Renal cortex interstitium (tissue), 11 donors: ENCODE results near the gene MCC. TPM values are rescaled to one million over a fixed set of nuclear protein-coding genes. Genes with fewer than 3 reads are reported as not detected.

Experiments used
- DNase-seq, 11 donors: peaks; one replicate each; pipeline ENCODE4 v3.0.0-alpha.2; 2013; ENCODE audit warnings: low read depth in 9 of 11, low spot score in 4 of 11; ENCODE audit errors: extremely low read depth in 1 of 11
- polyA plus RNA-seq, 3 donors: library from polyadenylated mRNA; unstranded; fragments of 120-200 nt; gene quantifications; one replicate each; pipeline ENCODE4 v1.2.1, GENCODE V29; 2013; ENCODE audit not compliant: insufficient read length in 3 of 3

MCC gene
- polyA plus RNA-seq, 3 donors: 28.4 to 32.1 (median 29.9) TPM

- no peak for DNase-seq
Measured at GRCh38 chr5:113162208-113162607, 326.0 kb downstream of the MCC start.

- no peak for DNase-seq
Measured at GRCh38 chr5:113161806-113162205, 326.4 kb downstream of the MCC start.

GRCh38 chr5:113157886-113158285, 330.4 kb downstream of the MCC start:
- no peak for DNase-seq

- no peak for DNase-seq
Measured at GRCh38 chr5:113156271-113156877, 331.9 kb downstream of the MCC start.

GRCh38 chr5:113153512-113154097, 334.6 kb downstream of the MCC start:
- DNase-seq: no peak

GRCh38 chr5:113152380-113152740, 335.9 kb downstream of the MCC start:
- DNase-seq: no peak

GRCh38 chr5:113151641-113152379, 336.4 kb downstream of the MCC start:
- DNase-seq: no peak

- no peak for DNase-seq
Measured at GRCh38 chr5:113150821-113151220, 337.4 kb downstream of the MCC start.

- DNase-seq: no peak
Measured at GRCh38 chr5:113150221-113150620, 338.0 kb downstream of the MCC start.

GRCh38 chr5:113147537-113147936, 340.7 kb downstream of the MCC start:
- no peak for DNase-seq

GRCh38 chr5:113147101-113147508, 341.1 kb downstream of the MCC start:
- DNase-seq: no peak

GRCh38 chr5:113145757-113146387, 342.4 kb downstream of the MCC start:
- no peak for DNase-seq

- no peak for DNase-seq
Measured at GRCh38 chr5:113142186-113142585, 346.1 kb downstream of the MCC start.

- DNase-seq: no peak
Measured at GRCh38 chr5:113140837-113141671, 347.2 kb downstream of the MCC start.

GRCh38 chr5:113133211-113133975, 354.9 kb downstream of the MCC start:
- no peak for DNase-seq

GRCh38 chr5:113132564-113132963, 355.7 kb downstream of the MCC start:
- DNase-seq: no peak

- DNase-seq: no peak
Measured at GRCh38 chr5:113128641-113129330, 359.5 kb downstream of the MCC start.

- no peak for DNase-seq
Measured at GRCh38 chr5:113128082-113128481, 360.2 kb downstream of the MCC start.
